Measurements from ENCODE around the gene SF3B3. TPM values are rescaled to one million over a fixed set of nuclear protein-coding genes. Genes with fewer than 3 reads are reported as not detected.

Gene SF3B3
- total RNA-seq, 1 experiment from 2014 or later = 326 TPM

- intact Hi-C loops (cut with micrococcal nuclease; ENCODE audit: unreplicated experiment) = no loop called here
- peaks cover 27% of the 10 kb centered on the region for H3K79me2 ChIP-seq (ENCODE audit: low read depth)
- H3K4me1 ChIP-seq (replicated peaks; ENCODE audit: insufficient read depth) = peaks cover 82% of the 10 kb centered on the region
Measured at GRCh38 chr16:70571623-70572022, 48.0 kb downstream of the SF3B3 start.

DNA sequence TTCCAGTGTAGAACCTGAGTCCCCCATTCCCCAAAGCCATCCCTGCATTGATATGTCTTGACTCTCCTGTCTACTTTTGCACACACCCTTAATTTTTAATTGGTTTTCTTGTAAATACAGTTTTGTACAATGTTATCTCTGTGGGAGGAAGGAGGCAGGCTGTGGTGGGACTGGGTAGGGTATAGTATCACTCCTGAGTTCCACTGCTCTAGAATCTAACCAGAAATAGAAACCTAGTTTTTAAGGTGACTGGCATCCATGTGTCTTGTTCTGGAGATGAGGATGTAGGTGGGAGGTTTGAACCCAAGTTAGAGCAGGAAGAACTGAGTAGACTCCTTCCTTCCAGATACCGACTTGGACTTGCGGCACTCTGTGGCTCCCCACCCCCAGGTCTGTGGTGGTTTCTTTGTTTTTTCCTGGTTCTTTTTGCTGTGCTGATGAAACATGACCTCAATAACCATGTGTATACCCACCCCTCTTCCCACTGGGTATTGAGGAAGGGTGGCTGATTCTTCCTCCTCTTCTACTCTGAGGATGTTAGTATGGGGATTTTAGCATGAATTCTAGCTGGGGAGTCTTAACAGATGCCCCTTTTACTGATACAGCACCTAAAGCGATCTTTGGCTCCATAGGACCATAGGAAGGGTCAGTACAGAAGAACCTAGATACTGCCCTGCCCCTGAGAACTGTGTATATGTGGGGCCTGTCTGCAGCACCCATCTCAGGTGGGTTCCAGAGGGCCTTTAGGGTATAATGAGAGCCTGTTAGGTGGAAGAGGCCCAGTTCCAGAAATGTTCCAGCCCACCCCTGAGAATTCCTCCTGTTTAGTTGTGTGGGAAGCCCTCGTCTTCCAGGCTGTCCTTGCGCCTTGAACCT lies 48.7 kb downstream of the SF3B3 start:
- Histone ChIP-seq H3K4me2 (no peak overlapping the region), H3K36me3 (ENCODE audit: low read depth) (peaks cover 55% of the 10 kb centered on the region), H3K27me3 (ENCODE audit: insufficient read depth, low read depth) (no peaks in the 10 kb centered on the region), H2AFZ (no peak overlapping the region), H3K4me1 (replicated peaks; ENCODE audit: insufficient read depth) (peaks cover 82% of the 10 kb centered on the region), H3K79me2 (ENCODE audit: low read depth) (peaks cover 27% of the 10 kb centered on the region), H3K9me2 (ENCODE audit: insufficient read depth) (no peaks in the 10 kb centered on the region), H3K27ac (peak overlapping the region; percentile 46), H3K4me3 (no peak overlapping the region), H3F3A (ENCODE audit: insufficient read depth, low read depth) (peaks cover 99% of the 10 kb centered on the region), H4K20me1 (ENCODE audit: insufficient read depth) (peaks cover 24% of the 10 kb centered on the region), H3K9me3 (ENCODE audit: insufficient read depth, low read depth) (no peaks in the 10 kb centered on the region)
- TF ChIP-seq, protein P1, sequence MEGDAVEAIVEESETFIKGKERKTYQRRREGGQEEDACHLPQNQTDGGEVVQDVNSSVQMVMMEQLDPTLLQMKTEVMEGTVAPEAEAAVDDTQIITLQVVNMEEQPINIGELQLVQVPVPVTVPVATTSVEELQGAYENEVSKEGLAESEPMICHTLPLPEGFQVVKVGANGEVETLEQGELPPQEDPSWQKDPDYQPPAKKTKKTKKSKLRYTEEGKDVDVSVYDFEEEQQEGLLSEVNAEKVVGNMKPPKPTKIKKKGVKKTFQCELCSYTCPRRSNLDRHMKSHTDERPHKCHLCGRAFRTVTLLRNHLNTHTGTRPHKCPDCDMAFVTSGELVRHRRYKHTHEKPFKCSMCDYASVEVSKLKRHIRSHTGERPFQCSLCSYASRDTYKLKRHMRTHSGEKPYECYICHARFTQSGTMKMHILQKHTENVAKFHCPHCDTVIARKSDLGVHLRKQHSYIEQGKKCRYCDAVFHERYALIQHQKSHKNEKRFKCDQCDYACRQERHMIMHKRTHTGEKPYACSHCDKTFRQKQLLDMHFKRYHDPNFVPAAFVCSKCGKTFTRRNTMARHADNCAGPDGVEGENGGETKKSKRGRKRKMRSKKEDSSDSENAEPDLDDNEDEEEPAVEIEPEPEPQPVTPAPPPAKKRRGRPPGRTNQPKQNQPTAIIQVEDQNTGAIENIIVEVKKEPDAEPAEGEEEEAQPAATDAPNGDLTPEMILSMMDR (conservative IDR thresholded peaks at IDR 0.05) = no peak
- TSS peak; percentile 2 for BruUV-seq (replicated peaks)
- ChIA-PET POLR2A (ENCODE audit: unreplicated experiment) (no interaction called here), CTCF (no interaction called here)
- intact Hi-C loops (cut with micrococcal nuclease; ENCODE audit: unreplicated experiment) = no loop called here
- DNase-seq = no peak

More at GRCh38 chr16:70571623-70572022, 48.0 kb downstream of the SF3B3 start:
- DNase-seq = no peak
- H3K4me2 ChIP-seq = no peak overlapping the region
- H4K20me1 ChIP-seq (ENCODE audit: insufficient read depth) = peaks cover 24% of the 10 kb centered on the region
- peaks cover 59% of the 10 kb centered on the region for H3K36me3 ChIP-seq (ENCODE audit: low read depth)
- no peak overlapping the region for H2AFZ ChIP-seq
- BruUV-seq (replicated peaks) = no TSS peak
- H3K9me2 ChIP-seq (ENCODE audit: insufficient read depth) = no peaks in the 10 kb centered on the region
- H3K4me3 ChIP-seq = no peak overlapping the region
- H3K27me3 ChIP-seq (ENCODE audit: insufficient read depth, low read depth) = no peaks in the 10 kb centered on the region
- H3F3A ChIP-seq (ENCODE audit: insufficient read depth, low read depth) = peaks cover 99% of the 10 kb centered on the region
- no peaks in the 10 kb centered on the region for H3K9me3 ChIP-seq (ENCODE audit: insufficient read depth, low read depth)
- POLR2A ChIA-PET (ENCODE audit: unreplicated experiment) = no interaction called here
- CTCF ChIA-PET = no interaction called here
- peak overlapping the region; percentile 46 for H3K27ac ChIP-seq
- TF ChIP-seq, protein P1 (conservative IDR thresholded peaks at IDR 0.05) = no peak
- no peak for TF ChIP-seq EZH2 (IDR thresholded peaks at IDR 0.05; ENCODE audit: low read depth)

GRCh38 chr16:70572926-70573270 lies 49.3 kb downstream of the SF3B3 start:
- peaks cover 82% of the 10 kb centered on the region for H3K4me1 ChIP-seq (replicated peaks; ENCODE audit: insufficient read depth)

More at GRCh38 chr16:70572926-70573270, 49.3 kb downstream of the SF3B3 start:
- H4K20me1 ChIP-seq (ENCODE audit: insufficient read depth) = peaks cover 24% of the 10 kb centered on the region
- H3K79me2 ChIP-seq (ENCODE audit: low read depth) = peaks cover 27% of the 10 kb centered on the region
- H3K27ac ChIP-seq = peak overlapping the region; percentile 46
- POLR2A ChIA-PET (ENCODE audit: unreplicated experiment) = no interaction called here
- no peak overlapping the region for H3K4me3 ChIP-seq
- peaks cover 99% of the 10 kb centered on the region for H3F3A ChIP-seq (ENCODE audit: insufficient read depth, low read depth)
- no TSS peak for BruUV-seq (replicated peaks)
- DNase-seq = no peak
- intact Hi-C loops (cut with micrococcal nuclease; ENCODE audit: unreplicated experiment) = no loop called here
- no peaks in the 10 kb centered on the region for H3K27me3 ChIP-seq (ENCODE audit: insufficient read depth, low read depth)
- no peaks in the 10 kb centered on the region for H3K9me3 ChIP-seq (ENCODE audit: insufficient read depth, low read depth)
- H3K36me3 ChIP-seq (ENCODE audit: low read depth) = peaks cover 49% of the 10 kb centered on the region
- H3K4me2 ChIP-seq = 0 out of 2 replicates have a peak overlapping the region, but pooled peaks have one; percentile 18
- no peaks in the 10 kb centered on the region for H3K9me2 ChIP-seq (ENCODE audit: insufficient read depth)
- TF ChIP-seq, protein P1 (conservative IDR thresholded peaks at IDR 0.05) = no peak
- no peak for TF ChIP-seq EZH2 (IDR thresholded peaks at IDR 0.05; ENCODE audit: low read depth)
- H2AFZ ChIP-seq = no peak overlapping the region
- CTCF ChIA-PET = interaction anchor here (0.5 kb wide), 1 partner anchor 78 kb away, joined by 3 read pairs; no protein-coding TSS in a partner anchor

All from PC-9 (cell line).